NCI-H2081 (cell line): Measurements from ENCODE around the gene KRTAP1-4.
"Not testable (repeated sequence)": the region's sequence is repeated elsewhere in the genome, so short reads cannot be mapped to it uniquely, and the experiment has no call there.

Experiments used
- DNase-seq, 2 experiments: peaks; one replicate each; lab custom pipeline; 2025; lab: John Stamatoyannopoulos, UW

The KRTAP1-4 gene, protein sequence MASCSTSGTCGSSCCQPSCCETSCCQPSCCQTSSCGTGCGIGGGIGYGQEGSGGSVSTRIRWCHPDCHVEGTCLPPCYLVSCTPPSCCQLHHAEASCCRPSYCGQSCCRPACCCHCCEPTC

DNA sequence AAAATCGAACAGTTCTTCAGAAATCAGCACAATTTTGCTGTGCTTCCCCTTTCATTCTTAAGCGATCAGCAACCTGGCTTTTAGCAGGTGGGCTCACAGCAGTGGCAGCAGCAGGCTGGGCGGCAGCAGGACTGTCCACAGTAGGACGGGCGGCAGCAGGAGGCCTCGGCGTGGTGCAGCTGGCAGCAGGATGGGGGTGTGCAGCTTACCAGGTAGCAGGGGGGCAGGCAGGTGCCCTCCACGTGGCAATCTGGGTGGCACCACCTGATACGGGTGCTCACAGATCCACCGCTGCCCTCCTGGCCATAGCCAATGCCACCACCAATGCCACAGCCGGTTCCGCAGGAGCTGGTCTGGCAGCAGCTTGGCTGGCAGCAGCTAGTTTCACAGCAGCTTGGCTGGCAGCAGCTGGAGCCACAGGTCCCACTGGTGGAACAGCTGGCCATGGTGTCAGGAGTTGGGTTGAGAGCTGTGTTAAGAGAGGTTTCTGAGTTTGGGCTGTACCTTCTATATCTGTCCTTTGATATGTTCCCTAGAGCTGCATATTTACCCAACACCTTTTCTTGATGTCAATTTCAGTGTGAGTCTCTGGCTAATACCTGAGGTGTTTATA is at the start of gene KRTAP1-4:
TSS of gene KRTAP1-4 (minus strand) at position 563 of the 613 bp plus-strand sequence. CDS start at position 446, 117 bp downstream.
- no peak for DNase-seq

DNA sequence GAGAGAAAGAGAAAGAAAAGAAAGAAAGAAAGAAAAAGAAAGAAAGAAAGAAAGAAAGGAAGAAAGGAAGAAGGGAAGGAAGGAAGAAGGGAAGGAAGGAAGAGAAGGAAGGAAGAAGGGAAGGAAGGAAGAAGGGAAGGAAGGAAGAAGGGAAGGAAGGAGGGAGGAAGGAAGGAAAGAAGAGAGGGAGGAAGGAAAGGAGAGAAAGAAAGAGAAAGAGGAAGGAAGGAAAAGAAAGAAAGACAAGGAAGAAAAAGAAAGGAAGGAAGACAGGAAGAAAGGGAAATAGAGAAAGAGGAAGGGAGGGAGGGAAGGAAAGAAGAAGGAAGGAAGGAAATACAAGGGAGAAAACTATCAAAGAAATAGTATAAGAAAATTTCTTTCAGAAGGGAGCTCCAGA is 46.8 kb upstream of the KRTAP1-4 start:
- DNase-seq, result no peak

DNA sequence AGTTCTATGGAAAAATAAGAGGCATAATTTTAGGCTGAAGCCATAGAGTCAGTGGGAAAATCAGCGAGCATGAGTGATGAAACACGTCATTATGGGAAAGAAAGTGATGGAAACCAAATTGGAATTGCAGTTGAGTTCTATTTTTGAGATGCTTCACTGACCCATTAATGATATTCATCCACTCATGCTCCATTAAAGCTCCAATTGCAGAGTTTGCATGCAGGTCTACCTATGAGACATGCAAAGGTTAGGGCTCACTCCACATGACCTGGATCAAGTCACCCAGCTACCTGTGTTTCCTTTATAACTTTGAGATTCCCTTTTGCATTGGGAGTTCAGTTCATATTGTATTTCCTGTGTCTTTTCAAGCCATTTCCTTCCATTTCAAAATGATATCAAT is 43.7 kb upstream of the KRTAP1-4 start:
- DNase-seq, result no peak

GRCh38 chr17:41071606-41072360 is 41.8 kb upstream of the KRTAP1-4 start:
- DNase-seq, result peak in 1 of 2 experiments; percentile 14

DNA sequence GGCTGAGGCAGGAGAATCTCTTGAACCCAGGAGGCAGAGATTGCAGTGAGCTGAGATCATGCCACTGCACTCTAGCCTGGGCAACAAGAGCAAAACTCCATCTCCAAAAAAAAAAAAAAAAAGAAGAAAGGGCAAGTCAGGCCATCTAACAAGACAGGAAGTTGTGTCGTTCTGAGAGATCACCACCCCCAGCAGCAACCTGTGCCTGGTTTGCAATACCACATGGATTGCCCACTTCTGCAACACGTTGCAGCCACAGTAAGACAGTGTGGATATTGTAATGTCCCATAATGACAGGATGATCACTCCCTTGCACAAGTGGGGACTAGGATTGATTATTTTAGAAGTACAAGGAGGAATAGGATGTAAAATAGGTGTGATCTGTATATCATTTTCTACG is 39.0 kb upstream of the KRTAP1-4 start:
- no peak for DNase-seq

GRCh38 chr17:41067281-41067680 is 37.3 kb upstream of the KRTAP1-4 start:
- no peak for DNase-seq

- no peak for DNase-seq
Observed at GRCh38 chr17:41065829-41066624, 36.0 kb upstream of the KRTAP1-4 start, which contains the start of gene KRTAP2-4. TSS of gene KRTAP2-4 (minus strand) at chr17:41065879. CDS start at chr17:41065845, 34 bp downstream.

DNA sequence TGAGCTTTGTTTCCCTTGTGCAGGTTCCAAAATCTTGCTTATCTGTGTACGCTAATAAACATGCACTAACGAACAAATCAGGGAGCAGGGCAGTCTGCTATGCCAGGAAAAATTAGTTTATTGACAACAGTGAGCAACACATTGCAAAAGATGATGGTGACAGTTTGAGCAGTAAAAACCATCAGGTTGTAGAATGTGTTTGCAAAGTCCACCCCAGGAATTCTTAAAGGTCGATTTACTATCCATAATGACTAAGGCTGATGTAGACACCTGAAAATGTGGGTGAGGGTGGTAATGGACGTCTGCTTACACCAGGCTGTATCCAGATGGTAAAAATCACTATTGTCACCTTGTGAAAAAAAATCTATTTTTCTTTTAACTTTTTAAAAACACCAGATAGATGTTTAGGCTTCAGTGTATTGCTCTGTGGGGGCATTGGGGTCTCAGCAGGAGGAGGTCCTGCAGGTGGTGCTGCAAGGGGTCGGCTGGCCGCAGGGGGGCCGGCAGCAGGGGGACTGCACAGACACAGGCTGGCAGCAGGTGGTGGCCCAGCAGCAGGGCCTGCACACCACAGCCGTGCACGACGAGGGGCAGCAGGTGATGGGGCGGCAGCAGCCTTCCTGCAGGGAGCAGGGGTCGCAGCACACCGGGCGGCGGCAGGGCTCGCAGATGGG is 35.2 kb upstream of the KRTAP1-4 start:
- DNase-seq, result not testable (repeated sequence)

GRCh38 chr17:41064301-41064700 is 34.3 kb upstream of the KRTAP1-4 start:
- DNase-seq, result no peak

GRCh38 chr17:41063449-41063848 is 33.5 kb upstream of the KRTAP1-4 start:
- no peak for DNase-seq

GRCh38 chr17:41061964-41062363 is 32.0 kb upstream of the KRTAP1-4 start:
- no peak for DNase-seq

DNA sequence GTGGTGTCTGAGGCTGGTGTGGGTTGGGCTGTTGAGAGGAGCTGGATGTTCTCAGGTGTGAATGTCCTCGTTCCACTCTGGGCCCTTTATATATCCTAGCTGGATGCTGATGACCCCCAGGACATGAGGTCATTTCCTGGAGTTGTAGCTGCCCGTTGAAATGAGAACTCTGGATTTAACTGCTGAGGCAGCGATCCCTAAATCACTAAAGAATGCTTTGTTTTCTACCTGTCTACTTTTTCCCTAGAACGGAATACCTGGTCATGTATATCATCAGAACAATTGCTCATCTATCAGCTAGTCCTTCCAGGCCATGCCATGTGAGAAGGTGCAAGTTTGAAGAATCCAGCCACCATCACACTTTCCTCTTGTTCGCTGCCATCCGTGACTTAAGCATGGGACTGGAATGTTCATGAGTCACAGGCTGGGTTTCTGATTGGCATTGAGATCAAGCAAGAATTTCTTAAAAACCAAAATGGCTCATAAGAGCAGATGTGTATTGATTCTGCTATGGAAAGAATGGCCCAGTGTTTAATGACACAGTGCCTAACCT is 30.1 kb upstream of the KRTAP1-4 start, which contains the start of gene KRTAP2-3:
TSS of gene KRTAP2-3 (minus strand) at position 63 of the 553 bp plus-strand sequence. CDS start 64 bp downstream, outside the sequence.
- DNase-seq, result no peak

DNA sequence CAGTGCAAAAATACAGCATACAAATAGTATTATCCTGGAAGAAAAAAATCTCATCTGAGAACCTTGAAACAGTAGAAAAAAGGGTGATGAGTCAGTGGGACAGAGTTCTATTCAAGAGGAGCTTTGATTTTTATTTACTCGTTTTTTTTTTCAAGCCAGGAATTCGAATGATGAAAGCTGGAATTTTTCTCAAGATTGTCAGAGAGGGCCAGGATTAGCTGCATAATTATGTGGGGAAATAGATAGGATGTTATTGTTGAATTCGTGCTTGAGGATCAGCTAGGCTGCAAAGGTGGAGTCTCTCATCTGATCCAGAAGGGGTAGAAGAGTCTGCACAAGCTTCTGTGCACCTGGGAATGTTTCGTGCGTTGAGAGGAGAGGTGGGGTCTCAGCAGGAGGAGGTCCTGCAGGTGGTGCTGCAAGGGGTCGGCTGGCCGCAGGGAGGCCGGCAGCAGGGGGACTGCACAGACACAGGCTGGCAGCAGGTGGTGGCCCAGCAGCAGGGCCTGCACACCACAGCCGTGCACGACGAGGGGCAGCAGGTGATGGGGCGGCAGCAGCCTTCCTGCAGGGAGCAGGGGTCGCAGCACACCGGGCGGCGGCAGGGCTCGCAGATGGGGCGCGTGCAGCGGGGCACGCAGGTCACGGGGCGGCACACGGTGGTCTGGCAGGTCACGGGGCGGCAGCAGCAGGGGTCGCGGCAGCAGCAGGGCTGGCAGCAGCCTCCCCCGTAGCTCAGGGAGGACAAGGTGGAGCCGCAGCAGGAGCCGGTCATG is 29.5 kb upstream of the KRTAP1-4 start:
- DNase-seq, result not testable (repeated sequence)

- no peak for DNase-seq
Observed at GRCh38 chr17:41058741-41059140, 28.7 kb upstream of the KRTAP1-4 start.

DNA sequence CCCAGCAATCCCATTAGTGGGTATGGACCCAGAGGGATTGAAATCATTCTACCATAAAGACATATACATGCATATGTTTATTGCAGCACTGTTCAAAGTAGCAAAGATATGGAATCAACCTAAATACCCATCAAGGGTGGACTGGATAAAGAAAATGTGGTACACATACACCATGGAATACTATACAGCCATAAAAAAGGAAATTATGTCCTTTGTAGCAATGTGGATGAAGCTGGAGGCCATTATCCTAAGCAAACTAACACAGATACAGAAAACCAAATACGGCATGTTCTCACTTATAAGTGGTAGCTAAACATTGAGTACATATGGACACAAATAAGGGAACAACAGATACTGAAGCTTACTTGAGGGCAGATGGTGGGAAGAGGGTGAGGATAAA is 27.6 kb upstream of the KRTAP1-4 start:
- DNase-seq, result no peak

GRCh38 chr17:41055130-41055529 is 25.1 kb upstream of the KRTAP1-4 start, which contains the start of gene KRTAP2-2:
TSS of gene KRTAP2-2 (minus strand) at chr17:41055230. CDS start at chr17:41055211, 19 bp downstream.
- DNase-seq, result not testable (repeated sequence)

DNA sequence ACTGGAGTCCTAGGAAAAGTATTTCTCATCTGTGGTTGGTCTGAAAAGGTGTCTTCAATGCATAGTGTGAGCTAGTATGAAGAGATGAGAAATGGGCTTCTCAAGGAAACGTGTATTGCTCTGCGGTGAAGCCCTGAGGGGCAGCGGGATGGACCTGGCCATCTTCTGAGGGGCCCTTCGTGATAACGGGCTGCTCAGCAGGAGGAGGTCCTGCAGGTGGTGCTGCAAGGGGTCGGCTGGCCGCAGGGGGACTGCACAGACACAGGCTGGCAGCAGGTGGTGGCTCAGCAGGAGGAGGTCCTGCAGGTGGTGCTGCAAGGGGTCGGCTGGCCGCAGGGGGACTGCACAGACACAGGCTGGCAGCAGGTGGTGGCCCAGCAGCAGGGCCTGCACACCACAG is 24.6 kb upstream of the KRTAP1-4 start:
- DNase-seq, result not testable (repeated sequence)

GRCh38 chr17:41054025-41054424 is 24.0 kb upstream of the KRTAP1-4 start:
- no peak for DNase-seq

DNA sequence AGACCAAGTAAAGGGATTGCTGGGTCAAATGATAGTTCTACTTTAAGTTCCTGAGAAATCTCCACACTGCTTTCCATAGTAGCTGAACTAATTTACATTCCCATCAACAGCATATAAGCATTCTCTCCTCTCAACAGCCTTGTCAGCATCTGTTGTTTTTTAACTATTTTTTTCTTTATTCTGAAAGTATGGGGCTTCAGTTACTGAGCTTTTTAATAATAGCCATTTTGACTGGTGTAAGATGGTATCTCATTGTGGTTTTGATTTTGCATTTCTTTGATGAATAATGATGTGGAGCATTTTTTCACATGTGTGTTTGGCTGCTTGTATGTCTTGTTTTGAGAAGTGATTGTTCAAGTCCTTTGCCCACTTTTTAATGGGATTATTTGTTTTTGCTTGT is 22.6 kb upstream of the KRTAP1-4 start:
- DNase-seq, result no peak

GRCh38 chr17:41049110-41049509 is 19.1 kb upstream of the KRTAP1-4 start:
- no peak for DNase-seq
